Hypothalamus (tissue), 51 donors: ENCODE measurements around the gene KCNA2.

Source experiments
- DNase-seq, 51 donors: peaks; one replicate each; lab custom pipeline; 2025; lab: John Stamatoyannopoulos, UW

Gene KCNA2

DNA sequence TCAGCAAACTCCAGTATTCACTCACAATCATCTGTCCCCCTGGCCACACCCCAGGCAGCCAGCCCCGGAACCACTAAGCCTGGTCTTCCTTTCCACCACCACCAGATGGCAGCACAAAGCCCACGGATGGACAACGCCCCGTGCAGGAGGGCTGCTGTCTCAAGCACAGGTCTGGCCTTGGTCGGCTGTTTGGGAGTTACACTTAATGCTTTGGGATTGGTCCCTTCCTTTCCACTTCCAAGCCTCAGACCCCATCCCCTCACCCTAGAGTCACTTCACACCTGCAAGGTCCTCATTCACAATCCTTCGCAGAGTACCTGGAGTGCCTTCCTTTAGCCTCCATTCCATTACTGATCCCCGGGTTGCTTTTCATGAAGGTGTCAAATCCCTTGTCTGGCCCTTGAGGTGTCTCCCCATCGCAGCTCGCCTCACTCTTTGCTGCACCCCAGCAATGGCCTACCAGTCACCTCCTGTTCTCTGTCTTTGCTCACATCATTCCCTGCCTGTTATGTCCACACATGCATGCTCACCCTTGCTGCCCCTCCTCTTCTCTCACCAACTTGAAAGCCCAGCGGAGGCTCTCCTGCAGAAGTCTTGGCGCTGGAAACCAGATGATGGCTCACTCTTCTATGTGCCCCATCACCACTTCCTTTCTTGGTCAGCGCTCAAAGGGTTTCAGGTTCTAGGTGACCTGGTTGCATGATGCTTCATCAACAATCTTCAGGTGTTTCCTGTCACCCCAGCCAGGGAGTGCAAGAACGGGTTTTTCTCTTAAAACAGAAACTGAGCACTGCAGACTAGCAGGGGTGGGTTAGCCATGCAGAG, 24.9 kb upstream of the KCNA2 start:
- DNase-seq: peak in 33 of 51 donors; percentile 14 to 77 (median 48)

DNA sequence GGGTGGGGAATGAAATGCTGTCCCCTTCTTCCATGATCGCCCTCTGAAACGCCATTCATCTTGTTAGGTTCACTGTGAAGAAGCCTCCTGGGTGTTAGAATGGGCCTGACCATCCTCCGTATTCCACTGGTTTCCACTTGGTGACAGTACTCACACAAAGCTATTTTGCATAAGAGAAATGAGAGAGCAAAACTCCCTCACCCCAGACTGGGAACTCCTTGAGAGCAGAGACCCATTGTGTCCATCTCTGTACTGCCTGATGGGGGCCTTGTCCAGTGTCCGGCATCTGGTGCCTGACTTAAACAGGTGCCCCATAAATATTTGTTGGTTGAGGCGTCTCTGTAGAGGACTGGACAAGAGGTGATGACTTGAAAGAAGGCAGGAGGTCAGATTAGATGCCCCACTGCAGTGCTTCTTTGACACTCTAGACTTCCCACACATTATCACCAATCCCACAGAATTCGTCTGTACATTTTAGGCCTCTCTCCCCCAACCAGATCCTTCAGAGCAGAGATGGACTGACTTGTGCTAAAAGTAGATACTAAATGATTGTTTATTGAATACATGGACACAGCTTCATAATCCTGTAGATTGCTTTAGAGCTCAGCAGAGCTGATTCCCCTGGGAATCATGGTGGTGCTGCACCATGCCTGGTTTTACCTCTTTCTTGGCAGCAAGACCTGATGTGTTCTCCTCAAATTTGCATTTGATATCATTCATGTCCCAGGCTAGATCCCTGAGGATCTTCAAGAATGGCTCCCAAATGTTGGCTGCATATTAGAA, 22.4 kb upstream of the KCNA2 start:
- no peak for DNase-seq

GRCh38 chr1:110627764-110628163, 21.6 kb upstream of the KCNA2 start:
- DNase-seq: no peak

GRCh38 chr1:110626889-110627288, 20.7 kb upstream of the KCNA2 start:
- no peak for DNase-seq

GRCh38 chr1:110620686-110621085, 14.5 kb upstream of the KCNA2 start:
- peak in 1 of 51 donors; percentile 27 for DNase-seq

- no peak for DNase-seq
Observed at GRCh38 chr1:110620250-110620615, 14.1 kb upstream of the KCNA2 start.

DNA sequence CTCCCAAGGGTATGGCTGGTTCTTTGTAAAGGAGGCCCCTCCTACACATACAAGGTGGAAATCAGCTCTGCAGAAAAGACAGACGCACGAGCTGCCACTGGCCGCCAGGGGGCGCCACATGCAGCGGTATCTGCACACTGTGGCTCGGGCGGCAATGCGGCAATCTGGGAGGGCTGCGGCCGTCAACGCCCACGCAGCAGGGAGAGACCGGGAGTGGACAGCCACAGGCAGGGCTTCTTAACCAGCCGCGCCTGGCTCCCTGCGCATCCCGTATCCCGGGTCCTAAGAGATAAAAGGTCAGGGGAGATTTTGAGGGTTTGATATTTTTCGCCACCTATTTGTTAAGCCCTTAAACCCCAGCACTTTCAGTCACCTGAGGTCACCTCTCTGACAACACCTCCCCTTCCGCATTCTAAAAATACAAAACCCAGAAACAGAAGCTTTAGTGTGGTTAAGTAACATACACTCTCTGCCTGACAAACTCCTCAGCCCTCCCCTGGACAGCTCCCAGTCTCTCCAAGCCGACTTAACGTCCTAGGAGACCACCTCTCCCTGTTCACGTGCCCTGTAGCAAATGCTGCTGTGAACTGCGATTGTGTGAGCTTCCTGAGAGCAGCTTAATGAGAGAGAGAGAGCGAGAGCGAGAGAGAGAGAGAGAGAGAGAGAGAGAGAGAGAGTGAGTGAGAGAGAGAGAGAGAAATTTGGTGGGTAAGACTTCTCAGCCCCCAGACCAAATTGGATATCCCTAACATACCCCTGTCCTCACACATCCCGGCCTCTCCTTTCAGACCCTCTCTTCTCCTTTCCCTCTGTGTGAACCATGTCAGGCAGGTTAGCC, 13.5 kb upstream of the KCNA2 start:
- DNase-seq: peak in 47 of 51 donors; percentile 19 to 83 (median 68)

DNA sequence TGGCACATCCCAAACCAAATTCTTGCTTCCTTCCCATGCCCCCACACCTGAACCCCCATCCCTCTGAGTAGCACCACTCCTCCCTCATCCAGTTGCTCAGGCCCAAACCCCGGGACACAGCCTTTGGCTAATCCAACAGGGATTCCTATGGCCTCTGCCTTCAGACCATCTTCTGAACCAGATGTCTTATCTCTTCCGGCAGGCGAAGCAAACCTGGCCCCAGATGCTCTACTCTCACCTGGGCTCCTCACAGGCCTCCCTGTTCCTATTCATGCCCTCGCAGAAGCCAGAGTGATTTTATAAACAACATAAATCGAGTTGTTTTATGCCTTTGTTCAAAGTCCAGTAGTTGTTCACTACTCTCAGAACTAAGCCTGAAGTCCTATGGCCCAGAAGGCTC, 12.5 kb upstream of the KCNA2 start:
- no peak for DNase-seq

GRCh38 chr1:110617589-110617988, 11.4 kb upstream of the KCNA2 start:
- DNase-seq: no peak

- DNase-seq: no peak
Observed at GRCh38 chr1:110617116-110617515, 11.0 kb upstream of the KCNA2 start.

- peak in 1 of 51 donors; percentile 14 for DNase-seq
Observed at GRCh38 chr1:110616587-110616986, 10.4 kb upstream of the KCNA2 start.

- peak in 47 of 51 donors; percentile 13 to 89 (median 62) for DNase-seq
Observed at GRCh38 chr1:110615548-110616130, 9.5 kb upstream of the KCNA2 start.

- DNase-seq: no peak
Observed at GRCh38 chr1:110612060-110612745, 6.0 kb upstream of the KCNA2 start.

- no peak for DNase-seq
Observed at GRCh38 chr1:110610696-110611286, 4.6 kb upstream of the KCNA2 start.

GRCh38 chr1:110610084-110610483, 3.9 kb upstream of the KCNA2 start:
- DNase-seq: no peak

- no peak for DNase-seq
Observed at GRCh38 chr1:110608247-110608646, 2.1 kb upstream of the KCNA2 start.

DNA sequence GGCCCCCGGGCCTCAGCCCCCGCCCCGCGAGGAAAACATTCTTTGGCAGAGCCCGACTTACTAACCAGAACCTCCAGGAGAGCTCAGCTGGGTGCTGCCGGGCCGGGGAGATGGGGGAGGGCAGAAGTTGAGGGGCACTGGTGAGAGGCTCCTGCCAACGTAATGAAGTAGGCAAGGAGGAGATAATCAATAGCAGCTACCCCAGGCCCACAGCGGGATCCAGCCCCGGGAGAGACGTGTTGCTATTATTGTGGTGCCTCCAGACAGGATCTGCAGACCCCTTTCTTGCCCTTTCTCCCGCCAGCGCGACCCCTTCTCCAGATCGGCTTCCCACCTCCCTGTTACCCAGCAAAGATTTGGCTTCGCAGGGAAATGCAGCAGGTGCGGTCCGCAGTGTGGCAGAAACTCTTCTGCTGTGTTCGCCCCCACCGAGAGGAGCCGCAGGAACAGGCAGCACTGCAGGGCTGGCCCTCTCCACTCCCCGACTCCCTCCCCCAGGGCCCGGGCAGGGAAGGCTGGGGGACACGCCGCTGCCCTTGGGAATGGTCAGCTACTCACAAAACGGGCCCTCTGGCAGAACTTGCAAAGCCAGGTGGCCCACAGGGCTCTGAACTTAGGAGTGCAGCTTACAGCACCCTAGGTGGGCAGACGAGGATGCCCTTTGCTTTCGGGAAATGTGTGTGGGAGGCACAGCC, 1.5 kb upstream of the KCNA2 start:
- peak in 22 of 51 donors; percentile 9 to 62 (median 30) for DNase-seq

DNA sequence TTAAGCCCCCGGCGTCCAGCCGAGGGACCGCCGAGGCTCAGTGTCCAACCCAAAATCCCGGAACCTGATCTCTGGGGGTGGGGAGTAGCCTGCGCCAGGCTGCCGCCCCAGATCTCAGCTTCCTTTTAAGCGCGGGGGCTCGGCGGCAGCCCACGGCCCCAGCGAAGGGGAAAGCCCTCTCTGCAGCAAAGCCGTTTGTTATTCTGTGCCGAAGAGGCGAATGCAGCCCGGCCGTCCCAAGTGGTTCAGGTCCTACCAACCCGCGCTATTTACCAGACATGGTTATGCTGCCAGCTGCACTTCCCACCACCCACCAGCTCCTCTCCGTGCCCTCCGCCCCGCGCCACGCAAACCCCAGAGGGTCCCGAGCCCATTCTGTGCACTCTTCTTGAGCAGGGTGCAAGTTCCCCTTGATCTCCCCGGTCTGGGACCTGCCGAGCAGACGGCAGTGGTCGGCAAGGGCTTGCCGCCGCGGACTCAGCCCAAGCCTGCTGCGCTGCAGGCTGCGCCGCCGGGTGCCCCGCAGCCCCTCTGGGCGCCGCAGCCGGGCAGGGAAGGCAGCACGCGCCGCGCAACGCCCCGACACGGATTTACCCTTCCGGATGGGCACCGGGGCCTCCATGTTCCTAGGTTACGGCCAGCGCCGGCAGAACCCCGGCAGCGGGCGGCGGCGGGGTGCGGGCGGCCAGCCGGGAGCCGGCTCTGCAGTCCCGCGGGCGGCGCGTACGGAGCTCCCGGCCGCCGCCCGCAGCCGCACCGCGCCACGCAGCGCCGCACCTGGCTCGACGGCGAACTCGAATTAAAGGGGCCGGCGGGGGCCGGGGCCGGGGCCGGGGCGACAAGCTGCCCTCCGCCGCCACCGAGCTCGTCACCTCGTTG, 738 bp upstream of the KCNA2 start:
- DNase-seq: peak in 22 of 51 donors; percentile 19 to 79 (median 57)
